Measurements from ENCODE around the gene IRS2. TPM values are rescaled to one million over a fixed set of nuclear protein-coding genes. Genes with fewer than 3 reads are reported as not detected.
A peak's percentile ranks its signal among the peaks of the same experiment; 100 is the strongest.

Gene IRS2
- total and polyA plus RNA-seq, 3 donors from 2014 or later: 6.9 to 33.4 (median 23.9) TPM

DNA sequence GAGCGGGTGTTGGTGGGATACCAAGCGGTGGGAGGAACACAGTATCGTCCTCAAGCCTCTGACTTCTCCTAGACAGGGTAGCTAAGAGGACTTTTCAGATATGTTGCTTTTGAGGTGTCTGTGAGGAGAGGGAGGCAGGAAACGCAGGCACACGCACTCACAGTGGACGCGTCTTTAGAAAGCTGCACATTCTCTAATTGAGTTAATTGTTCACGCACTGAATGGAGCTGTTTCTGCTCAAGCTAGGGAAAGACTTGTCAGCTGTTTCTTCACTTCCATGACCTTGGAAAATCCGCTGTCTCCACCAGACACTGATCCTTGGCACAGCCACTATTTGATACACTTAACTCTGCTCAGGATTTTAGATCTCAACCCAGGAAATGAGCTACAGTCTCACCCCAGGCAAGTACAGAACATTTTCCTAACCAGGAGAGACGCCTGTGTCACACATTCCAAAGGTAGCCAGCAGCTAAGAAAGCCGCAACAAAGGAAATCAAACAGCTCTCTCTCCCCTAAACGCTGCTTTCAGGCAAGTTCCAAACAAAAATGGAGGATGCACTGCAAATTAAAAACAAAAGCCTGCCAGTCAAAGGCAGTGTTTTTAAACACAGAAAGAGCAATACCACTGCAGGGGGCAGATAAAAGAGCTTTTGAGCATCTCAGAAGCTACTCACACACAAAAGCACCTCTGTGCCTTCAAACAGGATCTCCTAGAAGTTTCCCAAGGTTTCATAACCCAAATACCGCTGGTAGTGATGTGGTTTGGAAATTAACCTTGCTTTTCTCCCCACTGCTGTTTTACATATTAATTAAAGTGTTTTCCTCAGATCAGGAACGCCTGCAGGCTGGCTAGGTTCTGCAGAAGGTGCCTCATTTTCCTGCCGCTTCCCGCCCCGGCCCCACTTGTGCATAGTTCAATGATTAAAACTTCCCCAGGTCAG is 57.3 kb downstream of the IRS2 start:
- Histone ChIP-seq H3K36me3 (ENCODE audit: low read depth, missing control alignments) (no peaks in the 10 kb centered on the region), H3K4me3 (peak overlapping the region in 1 of 2 donors; percentile 10), H3K4me1 (peaks cover 11% of the 10 kb centered on the region), H3K27me3 (no peaks in the 10 kb centered on the region), H3K9me3 (no peaks in the 10 kb centered on the region), H3K27ac (no peak overlapping the region)
- DNase-seq: no peak
- TF ChIP-seq POLR2A (IDR thresholded peaks at IDR 0.05): no peak
- TF ChIP-seq, protein P1, sequence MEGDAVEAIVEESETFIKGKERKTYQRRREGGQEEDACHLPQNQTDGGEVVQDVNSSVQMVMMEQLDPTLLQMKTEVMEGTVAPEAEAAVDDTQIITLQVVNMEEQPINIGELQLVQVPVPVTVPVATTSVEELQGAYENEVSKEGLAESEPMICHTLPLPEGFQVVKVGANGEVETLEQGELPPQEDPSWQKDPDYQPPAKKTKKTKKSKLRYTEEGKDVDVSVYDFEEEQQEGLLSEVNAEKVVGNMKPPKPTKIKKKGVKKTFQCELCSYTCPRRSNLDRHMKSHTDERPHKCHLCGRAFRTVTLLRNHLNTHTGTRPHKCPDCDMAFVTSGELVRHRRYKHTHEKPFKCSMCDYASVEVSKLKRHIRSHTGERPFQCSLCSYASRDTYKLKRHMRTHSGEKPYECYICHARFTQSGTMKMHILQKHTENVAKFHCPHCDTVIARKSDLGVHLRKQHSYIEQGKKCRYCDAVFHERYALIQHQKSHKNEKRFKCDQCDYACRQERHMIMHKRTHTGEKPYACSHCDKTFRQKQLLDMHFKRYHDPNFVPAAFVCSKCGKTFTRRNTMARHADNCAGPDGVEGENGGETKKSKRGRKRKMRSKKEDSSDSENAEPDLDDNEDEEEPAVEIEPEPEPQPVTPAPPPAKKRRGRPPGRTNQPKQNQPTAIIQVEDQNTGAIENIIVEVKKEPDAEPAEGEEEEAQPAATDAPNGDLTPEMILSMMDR (IDR thresholded peaks at IDR 0.05): no peak
- WGBS, 2 donors: 23 to 30% methylated on average over 17 of the region's 17 CpGs
- intact Hi-C loops (cut with DNase I; ENCODE audit: low total_unique reads): no loop called here

DNA sequence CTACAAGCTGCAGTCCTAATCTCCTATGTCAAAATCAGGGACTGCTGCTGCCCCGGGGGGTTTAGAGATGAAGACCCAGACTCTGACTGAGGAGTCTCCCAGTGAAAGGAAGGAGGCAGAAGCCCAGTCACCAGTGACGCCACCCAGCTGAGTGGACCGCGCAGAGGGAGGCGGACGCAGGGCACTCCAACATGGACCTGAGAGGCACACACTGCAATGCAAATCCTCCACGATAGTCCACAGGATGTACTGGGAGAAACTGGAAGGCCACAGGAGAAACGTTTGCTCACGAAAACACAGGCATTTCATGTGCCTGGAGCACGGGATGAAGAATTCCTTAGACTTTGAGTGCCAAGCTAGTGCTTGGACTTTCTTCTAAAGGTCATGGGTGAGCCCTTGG is 58.3 kb downstream of the IRS2 start:
- Histone ChIP-seq H3K4me1 (peaks cover 11% of the 10 kb centered on the region), H3K36me3 (ENCODE audit: low read depth, missing control alignments) (no peaks in the 10 kb centered on the region), H3K9me3 (no peaks in the 10 kb centered on the region), H3K27ac (no peak overlapping the region), H3K27me3 (no peaks in the 10 kb centered on the region), H3K4me3 (no peak overlapping the region)
- TF ChIP-seq, protein P1 (IDR thresholded peaks at IDR 0.05): no peak
- TF ChIP-seq POLR2A (IDR thresholded peaks at IDR 0.05): no peak
- DNase-seq: no peak
- 52 to 60% methylated on average over 9 to 10 of the region's 10 CpGs for WGBS, 2 donors
- intact Hi-C loops (cut with DNase I; ENCODE audit: low total_unique reads): no loop called here

DNA sequence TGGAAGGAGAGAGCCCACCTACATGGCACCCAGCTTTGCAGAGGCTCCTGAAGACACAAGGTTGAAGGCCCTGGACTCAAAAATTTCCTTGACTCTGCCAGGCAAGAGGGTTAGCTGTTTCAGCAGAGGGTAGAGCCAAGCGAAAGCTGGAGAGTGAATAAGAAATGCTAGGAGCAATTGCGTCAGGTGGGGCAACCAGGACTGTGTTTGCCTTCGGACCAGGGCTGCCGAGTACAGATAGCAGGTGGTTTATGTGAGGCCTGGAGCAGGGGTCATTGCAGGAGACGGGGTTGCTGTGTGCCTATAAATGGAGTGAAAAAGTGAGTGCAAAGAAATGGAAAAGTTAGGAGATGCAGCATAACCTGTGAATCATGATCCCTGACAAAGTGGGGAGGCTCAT is 59.1 kb downstream of the IRS2 start:
- Histone ChIP-seq H3K9me3 (no peaks in the 10 kb centered on the region), H3K36me3 (ENCODE audit: low read depth, missing control alignments) (no peaks in the 10 kb centered on the region), H3K4me3 (no peak overlapping the region), H3K27ac (no peak overlapping the region), H3K4me1 (peaks cover 11% of the 10 kb centered on the region), H3K27me3 (no peaks in the 10 kb centered on the region)
- intact Hi-C loops (cut with DNase I; ENCODE audit: low total_unique reads): no loop called here
- DNase-seq: no peak
- WGBS, 2 donors: 87 to 90% methylated on average over 5 of the region's 5 CpGs
- no peak for TF ChIP-seq POLR2A (IDR thresholded peaks at IDR 0.05)
- TF ChIP-seq, protein P1 (IDR thresholded peaks at IDR 0.05): no peak

DNA sequence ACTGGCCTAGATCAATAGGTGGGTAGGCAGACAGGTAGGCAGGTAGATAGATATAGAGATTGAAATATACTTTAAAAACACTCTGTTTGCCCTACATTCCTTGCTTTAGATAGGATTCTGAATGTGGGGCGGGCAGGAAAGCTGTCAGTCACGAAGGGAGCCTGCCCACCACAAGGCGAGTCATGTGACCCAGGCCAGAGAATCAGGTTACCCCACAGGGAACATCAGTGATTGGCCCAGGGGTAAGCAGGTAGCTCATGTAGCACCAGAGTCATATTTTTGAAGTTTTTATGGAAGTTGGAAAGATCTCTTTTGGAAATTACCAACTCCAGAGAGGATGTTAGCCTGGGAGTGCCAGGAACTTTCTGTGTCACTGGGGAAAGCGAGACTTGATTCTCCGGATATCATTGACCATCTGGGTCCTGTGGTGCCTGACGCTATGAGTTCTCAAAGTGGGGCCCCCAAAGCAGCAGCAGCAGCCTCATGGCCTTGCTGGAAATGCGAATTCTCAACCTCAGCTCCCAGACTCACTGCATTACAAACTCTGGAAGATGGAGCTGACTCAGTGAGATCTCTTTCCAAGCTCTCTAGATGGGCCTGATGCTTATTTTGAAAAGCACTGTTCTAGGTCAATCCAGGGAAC is 60.3 kb downstream of the IRS2 start:
- 87 to 92% methylated on average over 7 of the region's 7 CpGs for WGBS, 2 donors
- no peaks in the 10 kb centered on the region for H3K27me3 ChIP-seq
- no peak overlapping the region for H3K4me3 ChIP-seq
- no peak overlapping the region for H3K27ac ChIP-seq
- intact Hi-C loops (cut with DNase I; ENCODE audit: low total_unique reads): no loop called here
- TF ChIP-seq POLR2A (IDR thresholded peaks at IDR 0.05): no peak
- TF ChIP-seq, protein P1 (IDR thresholded peaks at IDR 0.05): no peak
- H3K9me3 ChIP-seq: no peaks in the 10 kb centered on the region
- peaks cover 11% of the 10 kb centered on the region for H3K4me1 ChIP-seq
- no peaks in the 10 kb centered on the region for H3K36me3 ChIP-seq (ENCODE audit: low read depth, missing control alignments)
- DNase-seq: no peak

All from testis (tissue), 3 donors.